BJ (cell line): ENCODE data around the gene SLC24A1. TPM values are rescaled to one million over a fixed set of nuclear protein-coding genes. Genes with fewer than 3 reads are reported as not detected.

ENCODE experiments used
- CTCF ChIA-PET: fragments of 350-600 bp; formaldehyde crosslinking; extraction: SDS; loops from one replicate; lab custom pipeline; 2021; ENCODE audit warnings: antibody characterized with exemption, inconsistent platforms; lab: Yijun Ruan, JAX
- POLR2A ChIA-PET: fragments of 300-600 bp; sonication (Branson Sonifier 250); formaldehyde crosslinking; extraction: SDS; loops from one replicate; lab custom pipeline; 2021; ENCODE audit warnings: antibody characterized with exemption; lab: Charles Lee
- DNase-seq: peaks from one replicate; pipeline ENCODE4 v3.0.0-alpha.2; 2011; ENCODE audit warnings: low read depth
- H3K27me3 ChIP-seq: 2 replicates; pipeline ENCODE4 v1.6.0; 2011; ENCODE audit warnings: low read length; ENCODE audit not compliant: control insufficient read depth, insufficient read depth
- H3K36me3 ChIP-seq: 2 replicates; pipeline ENCODE4 v1.5.1; 2011; ENCODE audit warnings: low read length; ENCODE audit not compliant: control insufficient read depth, insufficient read depth
- H3K4me3 ChIP-seq: 2 replicates; pipeline ENCODE4 v1.5.1; 2011; ENCODE audit warnings: low read depth, mild to moderate bottlenecking, control low read depth, low read length
- polyA minus RNA-seq: library from RNA; depleted of rRNA, polyadenylated mRNA; stranded (reverse); fragments of >200 nt; gene quantifications from 2 replicates; pipeline ENCODE4 v1.2.3, GENCODE V29; 2011; rRNA and poly(A)+ RNA removed
- polyA plus RNA-seq: library from polyadenylated mRNA; depleted of rRNA; stranded (reverse); fragments of >200 nt; gene quantifications from 2 replicates; pipeline ENCODE4 v1.2.3, GENCODE V29; 2011; rRNA removed
- TF ChIP-seq, protein P1 (sequence below): IDR thresholded peaks from 2 replicates; pipeline ENCODE4 v1.5.1; 2011; ENCODE audit warnings: low read depth, mild to moderate bottlenecking, control low read depth, inconsistent platforms, low read length, moderate library complexity; ENCODE audit not compliant: insufficient read depth

The SLC24A1 gene
- polyA plus RNA-seq: 7.0 and 8.9 TPM in 2 replicates
- 7.7 and 15.2 TPM in 2 replicates for polyA minus RNA-seq

DNA sequence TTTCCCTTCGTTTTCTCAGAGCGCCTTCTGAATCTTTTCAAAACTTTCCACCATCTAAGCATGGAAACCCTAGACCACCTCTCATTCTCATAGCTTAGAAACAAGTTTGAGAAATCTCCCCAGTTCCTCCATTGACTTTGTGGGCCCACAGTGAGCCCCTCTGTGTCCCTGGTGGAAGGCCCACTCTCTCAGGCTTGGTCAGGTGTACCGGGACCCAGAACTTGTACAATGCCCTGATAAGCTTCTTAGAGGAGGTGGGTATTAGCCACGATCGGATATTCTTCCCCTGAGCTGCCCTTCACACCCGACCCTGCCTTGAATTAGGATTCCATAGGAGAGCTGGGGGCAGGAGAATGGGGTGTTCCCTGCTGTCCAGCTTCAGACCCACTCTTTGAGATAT, at the start of gene SLC24A1:
SLC24A1 (plus strand) TSS at position 301 of the 400 bp plus-strand sequence. CDS start 2,143 bp downstream, outside the sequence.
- POLR2A ChIA-PET: no interaction called here
- CTCF ChIA-PET: interaction anchor here (0.6 to 2.2 kb wide), 2 partner anchors 17 to 633 kb away, joined by 3 to 10 read pairs; no protein-coding TSS in a partner anchor
- no peak for DNase-seq
- Histone ChIP-seq H3K27me3 (no peaks in the 10 kb centered on the region), H3K4me3 (no peak within 1 kb of the TSS), H3K36me3 (no peaks in the 10 kb centered on the region; the same call in 1 of the 2 replicates)
- TF ChIP-seq, protein P1, sequence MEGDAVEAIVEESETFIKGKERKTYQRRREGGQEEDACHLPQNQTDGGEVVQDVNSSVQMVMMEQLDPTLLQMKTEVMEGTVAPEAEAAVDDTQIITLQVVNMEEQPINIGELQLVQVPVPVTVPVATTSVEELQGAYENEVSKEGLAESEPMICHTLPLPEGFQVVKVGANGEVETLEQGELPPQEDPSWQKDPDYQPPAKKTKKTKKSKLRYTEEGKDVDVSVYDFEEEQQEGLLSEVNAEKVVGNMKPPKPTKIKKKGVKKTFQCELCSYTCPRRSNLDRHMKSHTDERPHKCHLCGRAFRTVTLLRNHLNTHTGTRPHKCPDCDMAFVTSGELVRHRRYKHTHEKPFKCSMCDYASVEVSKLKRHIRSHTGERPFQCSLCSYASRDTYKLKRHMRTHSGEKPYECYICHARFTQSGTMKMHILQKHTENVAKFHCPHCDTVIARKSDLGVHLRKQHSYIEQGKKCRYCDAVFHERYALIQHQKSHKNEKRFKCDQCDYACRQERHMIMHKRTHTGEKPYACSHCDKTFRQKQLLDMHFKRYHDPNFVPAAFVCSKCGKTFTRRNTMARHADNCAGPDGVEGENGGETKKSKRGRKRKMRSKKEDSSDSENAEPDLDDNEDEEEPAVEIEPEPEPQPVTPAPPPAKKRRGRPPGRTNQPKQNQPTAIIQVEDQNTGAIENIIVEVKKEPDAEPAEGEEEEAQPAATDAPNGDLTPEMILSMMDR: no peak

DNA sequence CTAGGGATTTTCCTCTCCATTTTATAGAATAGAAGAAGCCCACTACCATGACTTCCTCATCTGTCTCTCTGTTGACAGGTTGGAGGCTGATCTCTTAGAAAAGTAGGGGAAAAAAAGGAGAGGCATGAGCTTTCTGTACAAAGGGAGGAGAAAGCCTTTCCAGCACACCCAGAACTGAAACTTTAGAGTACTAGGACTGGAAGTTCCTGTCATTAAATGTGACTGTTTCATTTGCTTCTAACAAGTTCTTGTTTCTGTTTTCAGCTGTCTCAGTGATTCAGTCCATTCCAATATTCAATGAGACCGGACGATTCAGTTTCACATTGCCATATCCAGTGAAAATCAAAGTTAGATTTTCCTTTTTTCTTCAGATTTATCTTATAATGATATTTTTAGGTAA, 49.8 kb upstream of the SLC24A1 start:
- Histone ChIP-seq H3K4me3 (no peak overlapping the region), H3K27me3 (no peaks in the 10 kb centered on the region), H3K36me3 (peaks cover 6% of the 10 kb centered on the region; the same call in 1 of the 2 replicates)
- TF ChIP-seq, protein P1: no peak
- CTCF ChIA-PET: no interaction called here
- no peak for DNase-seq
- POLR2A ChIA-PET: no interaction called here

DNA sequence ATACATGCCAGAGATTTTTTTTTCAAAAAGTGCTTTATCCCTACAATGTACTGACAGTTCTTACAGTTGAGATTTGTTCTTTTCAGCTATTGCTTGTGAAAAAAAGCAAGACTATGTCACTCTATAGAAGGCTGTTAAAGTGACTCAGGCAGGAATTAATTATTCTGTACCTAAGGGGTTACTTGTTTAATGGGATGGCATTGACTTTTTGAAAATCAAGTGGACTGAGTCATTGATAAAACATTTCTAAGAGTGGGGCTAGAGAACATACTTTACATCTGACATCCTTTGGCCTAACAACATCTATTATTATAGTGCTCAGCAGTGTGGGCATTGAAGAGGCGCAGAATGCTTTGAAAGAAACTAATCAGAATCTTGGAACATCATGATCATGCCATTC, 45.1 kb upstream of the SLC24A1 start:
- peaks cover 7% of the 10 kb centered on the region; the same call in 1 of the 2 replicates for H3K36me3 ChIP-seq
- POLR2A ChIA-PET: no interaction called here
- CTCF ChIA-PET: no interaction called here

DNA sequence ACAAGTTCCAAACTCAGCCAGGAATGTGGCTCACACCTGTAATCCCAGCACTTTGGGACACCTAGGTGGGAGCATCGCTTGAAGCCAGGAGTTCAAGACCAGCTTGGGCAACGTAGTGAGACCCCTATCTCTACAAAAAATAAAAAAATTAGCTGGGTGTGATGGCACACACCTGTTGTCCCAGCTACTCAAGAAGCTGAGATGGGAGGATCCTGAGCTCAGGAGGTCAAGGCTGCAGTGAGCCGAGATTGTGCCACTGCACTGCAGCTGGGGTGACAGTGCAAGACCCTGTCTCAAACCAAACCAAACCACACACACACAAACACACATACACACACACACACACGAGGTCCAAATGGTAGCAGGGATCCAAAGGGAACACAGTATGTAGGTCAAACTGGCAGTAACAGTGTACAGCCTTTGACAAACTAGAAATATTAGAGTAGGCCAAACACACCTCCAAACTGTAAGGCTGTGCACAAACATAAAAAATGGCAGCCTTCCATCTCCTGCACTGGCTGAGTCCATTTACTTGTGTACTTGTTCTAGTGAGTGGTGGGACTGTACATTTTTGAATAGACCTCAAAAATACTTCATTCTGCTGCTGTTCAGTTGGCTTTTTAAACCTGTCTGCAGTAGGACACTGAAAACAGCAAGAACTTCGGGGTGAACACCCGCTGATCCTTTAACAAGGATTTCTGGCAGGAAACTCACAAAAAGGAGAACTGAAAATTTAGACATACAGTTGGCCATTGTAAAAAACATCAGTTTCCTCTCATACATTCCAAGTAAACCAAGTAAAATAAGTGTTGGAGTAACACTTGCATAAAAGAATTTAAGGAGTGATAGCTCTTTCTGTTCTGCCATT, 44.4 kb upstream of the SLC24A1 start:
- TF ChIP-seq, protein P1: no peak
- DNase-seq: no peak
- Histone ChIP-seq H3K27me3 (no peaks in the 10 kb centered on the region), H3K4me3 (no peak overlapping the region), H3K36me3 (peaks cover 7% of the 10 kb centered on the region; the same call in 1 of the 2 replicates)
- ChIA-PET CTCF (no interaction called here), POLR2A (no interaction called here)

More for the DNA sequence above, 45.1 kb upstream of the SLC24A1 start:
- TF ChIP-seq, protein P1: no peak
- Histone ChIP-seq H3K27me3 (no peaks in the 10 kb centered on the region), H3K4me3 (no peak overlapping the region)
- peak; percentile 27 for DNase-seq
